Activated naive CD4-positive, alpha-beta T cell treated with Interleukin-2 at 50 U/mL for 16 hours (primary cell): ENCODE results near the gene TNS3.
"Not testable (repeated sequence)": the region's sequence is repeated elsewhere in the genome, so short reads cannot be mapped to it uniquely, and the experiment has no call there.

Experiments
- DNase-seq: peaks from one replicate; pipeline ENCODE4 v3.0.0-alpha.2; 2020

The TNS3 gene

DNA sequence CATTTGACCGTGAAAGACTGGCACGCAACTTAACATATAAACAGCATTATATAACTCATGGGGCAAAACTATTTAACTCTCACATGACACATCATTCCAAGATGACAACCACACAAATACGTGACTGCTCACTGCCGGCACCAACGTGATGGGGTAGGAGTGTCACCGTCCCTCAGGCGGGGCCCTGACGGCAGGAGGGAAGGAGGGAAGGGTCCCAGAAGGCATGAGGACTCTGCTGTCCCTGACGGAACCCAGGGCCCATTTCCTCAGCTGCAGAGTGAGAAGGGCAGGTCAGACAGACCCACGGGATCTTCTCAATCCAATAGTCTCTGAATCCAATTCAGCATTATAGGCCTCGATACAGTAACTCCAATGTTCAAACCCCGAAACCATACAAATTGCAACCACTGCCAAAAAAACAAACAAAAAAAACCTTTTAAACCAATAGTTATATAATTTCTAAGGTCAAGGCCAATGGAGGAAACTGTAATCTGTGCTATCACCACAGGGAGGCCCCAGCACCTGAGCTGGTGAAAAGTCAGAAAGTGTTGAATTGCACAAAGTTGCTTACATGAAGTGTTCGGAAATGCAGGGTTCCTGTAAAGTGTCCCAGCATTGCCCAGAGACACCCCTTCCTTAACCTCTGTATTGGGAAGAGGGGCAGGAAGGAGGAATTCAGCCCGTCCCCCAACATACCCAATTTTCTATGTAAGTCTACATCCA is 137.4 kb downstream of the TNS3 start:
- no peak for DNase-seq

DNA sequence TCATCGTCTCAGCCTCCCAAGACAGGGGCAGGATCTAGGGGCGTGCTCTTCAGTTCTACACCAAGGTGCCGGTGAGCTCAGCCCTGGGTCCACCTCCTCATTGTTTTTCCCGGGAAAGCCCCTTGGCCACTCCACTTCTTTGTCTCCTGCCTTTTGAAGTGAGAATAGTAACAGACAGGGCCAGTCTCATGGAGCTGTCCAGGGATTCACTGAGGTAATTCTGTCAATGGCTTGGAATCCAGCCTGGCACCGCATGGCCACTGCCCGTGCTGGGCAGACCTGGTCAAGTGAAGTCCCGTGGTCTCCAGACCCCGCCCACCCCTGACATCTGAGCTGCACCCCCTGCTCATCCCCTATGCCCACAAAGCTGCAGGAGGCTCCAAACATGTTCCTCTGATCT is 138.9 kb downstream of the TNS3 start:
- no peak for DNase-seq

DNA sequence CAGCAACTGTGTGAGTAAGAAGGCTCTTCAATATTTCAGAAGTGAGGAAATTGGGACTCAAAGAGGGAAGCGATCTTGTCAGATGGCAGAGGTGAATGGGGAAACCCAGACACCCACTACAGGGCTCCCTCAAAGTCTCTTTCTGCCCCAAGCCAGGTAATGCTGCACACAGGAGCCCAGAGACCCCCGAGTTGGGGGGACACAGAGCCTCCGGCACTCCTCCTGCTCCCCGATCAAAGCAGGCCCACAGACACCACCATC is 139.4 kb downstream of the TNS3 start:
- DNase-seq: no peak

DNA sequence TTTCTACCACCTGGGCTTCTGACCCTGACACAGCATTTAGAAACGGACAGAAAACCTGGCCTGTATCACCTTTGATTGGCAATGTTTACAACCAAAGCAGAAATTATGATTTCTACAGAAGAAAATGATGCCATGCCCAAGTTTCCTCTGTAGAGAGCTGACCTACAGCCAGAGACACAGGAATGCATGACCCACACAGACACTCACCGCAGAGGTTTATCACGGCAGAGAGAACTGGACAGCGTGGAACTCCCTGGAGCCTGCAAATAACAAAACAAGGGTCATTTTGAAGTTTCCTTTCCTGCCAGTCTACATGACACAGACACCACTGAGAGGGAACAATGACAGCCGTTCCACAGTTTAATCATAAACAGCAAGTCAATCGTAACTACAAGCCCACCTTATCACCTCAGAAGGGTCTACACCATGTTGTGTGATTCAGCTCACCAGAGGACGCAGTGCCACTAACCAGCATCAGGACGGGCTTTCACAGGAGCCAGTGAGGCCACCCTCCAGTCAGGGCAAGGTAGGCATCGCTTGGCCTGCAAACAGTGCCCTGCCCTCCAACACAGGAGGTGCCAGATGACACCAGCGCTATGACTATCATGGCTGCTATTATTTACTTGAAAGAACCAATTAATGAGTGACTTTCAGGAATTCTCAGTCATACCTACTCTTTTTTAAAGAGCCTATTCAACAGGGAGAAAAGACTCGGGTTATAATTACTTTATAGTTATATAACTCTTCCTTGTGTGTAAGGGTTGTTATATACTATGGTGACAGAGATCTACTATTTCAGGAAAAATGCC is 139.9 kb downstream of the TNS3 start:
- no peak for DNase-seq

DNA sequence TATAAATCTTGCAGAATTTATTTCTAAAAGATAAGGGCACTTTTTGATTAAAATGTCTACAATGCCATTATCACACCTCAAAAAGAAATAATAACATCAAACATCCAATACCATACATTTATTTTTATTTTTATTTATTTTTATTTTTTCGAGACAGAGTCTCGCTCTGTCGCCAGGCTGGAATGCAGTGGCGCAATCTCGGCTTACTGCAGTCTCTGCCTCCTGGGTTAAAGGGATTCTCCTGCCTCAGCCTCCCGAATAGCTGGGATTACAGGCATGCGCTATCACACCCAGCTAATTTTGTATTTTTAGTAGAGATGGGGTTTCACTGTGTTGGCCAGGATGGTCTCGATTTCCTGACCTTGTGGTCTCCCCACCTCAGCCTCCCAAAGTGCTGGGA is 140.9 kb downstream of the TNS3 start:
- not testable (repeated sequence) for DNase-seq

DNA sequence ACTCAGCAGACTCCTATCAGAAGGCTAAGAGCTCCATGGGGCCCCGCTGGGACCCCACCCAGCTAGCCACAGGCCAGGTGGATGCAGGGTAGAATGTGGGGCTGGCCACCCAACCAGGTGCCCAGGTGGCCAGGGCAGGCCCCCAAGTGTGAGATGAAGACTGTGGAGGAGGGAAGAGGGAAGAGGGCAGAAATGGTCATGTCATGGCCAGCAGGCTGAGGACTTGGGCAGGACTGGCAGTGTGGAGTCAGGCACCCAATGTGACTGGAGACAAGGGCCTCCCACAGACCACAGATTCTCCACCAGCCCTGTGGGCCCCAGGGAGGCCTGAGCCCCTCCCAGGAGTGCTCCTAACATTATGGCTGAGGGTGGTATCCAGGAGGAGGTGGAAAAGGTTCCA is 141.6 kb downstream of the TNS3 start:
- DNase-seq: no peak

DNA sequence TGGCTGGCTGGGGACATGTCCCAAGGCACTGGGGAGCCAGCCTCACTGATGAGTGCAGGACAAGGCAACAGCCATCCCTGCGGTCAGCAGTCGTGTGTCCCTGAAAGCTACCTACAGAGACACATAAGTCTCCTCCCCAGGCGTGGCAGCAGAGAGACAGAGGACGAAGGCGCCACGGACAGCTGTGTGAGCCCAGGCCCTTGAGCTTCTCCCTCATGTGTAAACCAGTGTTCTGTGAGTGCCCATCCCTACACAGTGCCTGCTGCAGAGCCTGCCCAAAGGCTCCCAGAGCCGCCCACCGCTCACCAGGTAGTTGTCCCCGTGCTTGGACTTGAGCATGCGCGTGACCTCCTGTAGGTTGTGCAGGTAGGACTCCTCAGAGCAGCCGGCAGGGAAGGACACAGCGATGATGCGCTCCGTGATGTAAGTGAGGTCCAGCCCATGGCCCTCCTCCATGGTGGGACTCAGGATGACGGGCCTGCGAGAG is 142.7 kb downstream of the TNS3 start:
- no peak for DNase-seq

DNA sequence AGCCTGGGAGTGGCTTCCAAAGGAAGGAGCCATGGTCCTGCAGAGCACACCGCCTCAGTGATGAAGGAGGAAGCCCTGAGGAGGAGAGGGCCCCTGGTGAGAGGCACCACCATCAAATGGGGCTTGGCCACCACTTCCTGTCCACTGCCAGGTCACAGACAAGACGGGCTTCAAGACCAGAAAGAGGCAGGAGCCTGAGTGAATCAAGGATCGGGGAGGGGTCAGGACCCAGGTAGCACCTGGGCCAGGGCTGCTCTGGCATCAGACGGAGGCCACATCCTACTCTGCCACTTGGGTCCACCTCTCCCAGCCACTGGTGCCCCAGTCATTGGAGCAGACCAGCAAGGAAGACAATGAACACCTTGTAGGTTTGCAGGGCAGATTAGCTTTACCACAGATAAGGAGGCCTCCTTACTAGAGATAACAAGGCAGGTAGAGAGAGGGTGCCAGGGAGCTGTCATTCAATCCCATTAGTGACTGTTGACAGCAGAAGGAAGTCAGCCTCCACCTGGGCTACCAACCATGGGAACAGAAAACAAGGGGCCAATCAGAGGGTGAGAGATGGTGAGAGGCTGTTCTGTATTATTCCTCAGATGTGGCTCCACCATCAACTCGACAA is 143.4 kb downstream of the TNS3 start:
- DNase-seq: no peak

DNA sequence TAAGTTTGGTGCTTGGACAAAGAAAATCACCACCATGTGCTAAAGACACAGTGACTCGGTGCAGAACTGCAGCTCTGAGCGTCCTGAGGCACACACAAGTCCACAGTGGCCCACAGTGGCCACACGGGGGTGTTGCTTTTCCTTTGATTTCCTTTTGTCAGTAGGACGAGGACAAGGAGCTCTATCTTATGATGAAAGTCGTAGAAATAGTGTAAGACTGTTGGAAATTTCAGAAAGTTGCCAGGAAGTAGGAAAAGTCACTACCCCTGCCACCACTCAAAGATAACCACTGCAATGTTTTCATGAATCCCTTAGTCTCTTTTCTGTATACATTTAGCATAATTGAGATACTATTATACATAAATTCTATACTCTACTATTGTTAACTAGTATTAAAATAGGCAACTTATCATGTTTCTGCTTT is 146.0 kb downstream of the TNS3 start:
- no peak for DNase-seq

DNA sequence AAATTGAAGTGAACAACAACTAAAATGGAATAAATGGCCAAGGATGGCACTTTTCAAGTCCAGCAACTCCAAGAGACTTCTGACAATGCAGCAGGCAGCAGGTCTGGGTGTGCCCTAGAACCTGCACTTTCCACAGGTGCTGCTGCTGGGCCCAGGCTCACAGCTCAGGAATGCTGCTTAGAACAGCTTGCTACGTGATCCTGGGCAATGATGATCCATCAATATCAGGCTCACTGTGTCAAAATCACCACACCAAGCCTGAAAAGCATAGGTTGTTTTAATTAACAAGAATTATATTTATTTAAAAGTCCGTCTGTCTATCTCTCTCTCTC is 148.4 kb downstream of the TNS3 start:
- DNase-seq: no peak

DNA sequence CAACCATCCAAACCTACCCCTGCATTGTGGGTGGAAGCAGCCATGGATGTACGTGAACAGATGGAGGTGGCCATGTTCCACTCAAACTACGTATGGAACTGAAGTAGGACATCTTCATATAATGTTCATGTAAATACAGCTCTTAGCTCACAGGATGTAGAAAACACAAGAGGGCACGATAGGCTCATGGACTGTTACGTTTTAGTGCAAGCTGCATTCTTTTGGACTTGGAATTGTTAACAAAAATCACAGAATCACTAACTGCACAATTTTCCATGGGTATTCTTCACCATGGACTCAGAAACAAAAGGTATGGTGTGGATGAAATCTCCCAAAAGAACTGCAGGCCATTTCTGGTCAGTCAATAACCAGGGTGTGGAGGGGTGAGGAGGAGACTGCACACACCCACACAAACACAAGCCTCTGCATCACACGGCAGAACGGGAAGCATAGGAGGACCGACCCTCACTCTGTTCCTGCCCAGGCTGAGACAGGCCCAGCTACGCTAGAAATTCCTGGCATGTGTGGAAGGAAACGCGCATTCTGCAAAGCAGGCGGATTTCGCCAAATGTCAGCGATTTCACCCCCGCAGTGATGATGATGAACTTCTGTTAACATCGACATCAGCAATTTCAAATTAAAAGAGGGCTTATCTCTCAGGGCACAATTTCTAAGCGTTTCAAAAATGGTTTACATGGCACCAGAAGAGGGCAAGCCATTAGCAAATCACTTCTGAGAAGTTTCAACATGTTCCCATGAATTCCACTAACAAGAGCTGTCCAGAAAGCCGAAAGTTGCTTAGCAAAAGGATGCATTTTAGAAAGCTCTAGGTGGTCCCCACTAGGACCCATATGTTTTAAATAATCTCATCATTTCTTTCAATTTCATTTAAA is 149.0 kb downstream of the TNS3 start:
- no peak for DNase-seq

DNA sequence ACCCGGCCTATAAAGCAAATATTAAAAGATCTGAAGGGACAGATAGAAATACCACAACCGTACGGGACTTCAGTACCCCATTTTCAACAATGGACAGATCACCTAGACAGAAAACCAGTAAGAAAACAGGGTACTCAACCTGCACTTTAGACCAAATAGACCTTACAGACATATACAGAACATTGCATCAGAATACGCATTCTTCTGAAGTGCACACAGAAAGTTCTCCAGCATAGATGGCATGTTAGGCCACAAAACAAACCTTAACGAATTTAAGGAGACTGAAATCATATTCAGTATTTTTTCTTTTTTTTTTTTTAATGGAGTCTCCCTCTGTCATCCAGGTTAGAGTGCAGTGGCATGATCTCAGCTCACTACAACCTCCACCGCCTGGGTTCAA is 151.5 kb downstream of the TNS3 start:
- no peak for DNase-seq

DNA sequence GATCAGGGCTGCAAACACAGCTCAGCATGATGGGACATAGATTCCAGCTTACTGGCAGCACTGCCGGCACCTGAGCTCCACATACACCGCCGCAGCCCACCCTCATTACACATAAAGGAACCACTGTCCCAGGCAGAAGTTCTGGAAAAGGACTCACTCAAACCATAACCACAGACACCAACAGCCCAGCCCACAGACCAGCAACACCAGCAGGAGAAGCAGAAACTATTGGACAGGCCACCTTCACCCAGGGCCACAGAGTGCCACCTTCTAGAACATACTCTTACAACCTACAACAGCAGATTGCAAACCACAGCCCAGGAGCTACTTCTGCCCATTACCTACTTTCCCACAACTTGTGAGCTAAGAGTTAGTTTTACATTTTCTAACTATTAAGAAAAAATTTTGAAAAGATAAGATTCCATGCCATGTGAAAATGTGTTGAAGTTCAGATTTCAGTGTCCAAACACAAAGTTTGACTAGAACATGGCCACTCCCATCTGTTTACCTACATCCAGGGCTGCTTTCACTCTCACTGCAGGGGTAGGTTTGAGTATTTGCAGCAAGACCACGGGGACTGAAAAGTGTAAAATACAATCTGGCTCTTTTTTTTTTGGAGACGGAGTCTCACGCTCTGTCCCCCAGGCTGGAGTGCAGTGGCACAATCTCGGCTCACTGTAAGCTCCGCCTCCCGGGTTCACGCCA is 153.0 kb downstream of the TNS3 start:
- DNase-seq: no peak

DNA sequence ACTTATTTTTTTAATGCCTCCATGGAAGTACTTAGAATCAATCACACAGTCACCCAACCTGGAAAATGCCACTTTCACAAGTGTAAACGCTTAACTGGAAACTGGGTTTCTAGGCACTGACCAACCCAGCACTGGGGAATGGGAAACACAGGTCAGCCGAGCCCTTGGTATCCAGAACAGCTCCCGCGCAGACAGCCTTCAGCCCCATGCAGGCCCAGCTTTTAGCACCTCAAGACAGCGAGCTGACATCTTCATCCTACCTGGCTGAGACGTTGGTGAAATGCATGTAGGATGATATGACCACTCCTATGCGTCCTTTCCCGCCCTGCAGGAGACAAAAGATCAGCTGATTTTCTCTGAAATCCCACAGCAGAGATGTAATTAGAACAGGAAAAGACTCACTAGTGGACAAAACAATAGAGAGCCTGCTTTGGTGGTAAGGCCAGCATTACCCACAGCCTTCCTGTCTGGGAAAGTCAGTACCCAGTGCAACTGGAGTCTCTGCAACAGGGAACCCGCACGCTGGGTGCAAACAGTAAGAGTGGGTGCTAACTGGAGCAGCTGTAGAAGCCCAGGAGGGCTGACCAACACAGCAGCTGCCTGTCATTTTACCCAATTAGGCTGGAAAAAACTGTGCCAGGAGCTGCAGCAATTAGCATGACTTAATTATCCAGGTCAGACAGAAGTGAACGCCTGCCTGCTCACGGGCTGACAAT is 153.7 kb downstream of the TNS3 start:
- DNase-seq: no peak

DNA sequence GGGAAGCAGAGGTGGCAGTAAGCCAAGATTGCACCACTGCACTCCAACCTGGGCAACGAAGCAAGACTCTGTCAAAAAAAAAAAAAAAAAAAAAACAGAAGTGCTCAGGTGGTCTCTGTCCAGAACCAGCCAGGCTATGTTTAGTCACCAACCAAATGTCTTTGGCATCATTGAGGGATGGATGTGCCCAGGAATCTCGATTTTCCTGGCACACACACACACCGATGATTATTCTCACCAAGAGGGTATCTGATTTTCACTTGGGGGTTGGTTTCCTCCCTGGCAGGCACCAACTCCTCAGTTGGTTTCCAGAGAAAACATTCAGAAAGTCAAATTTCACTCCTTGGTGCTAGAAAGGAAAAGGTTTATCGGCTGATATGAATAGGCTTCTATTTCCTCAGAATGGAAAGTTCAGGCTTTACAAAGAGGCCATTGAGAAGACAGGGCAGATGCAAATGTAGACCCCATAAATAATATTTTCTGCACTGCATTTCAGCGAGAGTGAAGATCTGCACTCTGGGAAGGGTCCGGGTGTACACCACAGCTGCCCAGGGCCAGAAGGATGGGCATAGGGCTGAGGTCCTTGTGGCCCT is 154.8 kb downstream of the TNS3 start:
- DNase-seq: no peak

DNA sequence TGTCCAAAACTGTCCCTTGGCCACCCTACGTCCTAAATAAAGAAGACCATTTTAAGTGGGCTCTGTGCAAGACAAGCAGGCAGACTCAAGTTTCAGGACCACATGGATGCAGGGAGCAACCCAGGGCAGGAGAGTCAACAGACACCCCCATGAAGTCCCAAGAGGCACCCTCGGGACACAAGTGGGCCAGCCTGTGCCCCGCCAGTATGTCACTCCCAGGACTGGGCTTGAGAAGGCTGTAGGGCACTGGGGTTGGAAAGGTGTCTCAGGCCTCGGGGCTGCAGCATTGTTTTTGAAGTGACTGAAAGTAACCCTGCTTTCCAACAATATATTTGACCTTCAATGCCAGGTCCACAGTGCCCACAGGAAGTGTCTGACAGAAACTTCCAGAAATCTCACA is 157.4 kb downstream of the TNS3 start:
- DNase-seq: no peak

DNA sequence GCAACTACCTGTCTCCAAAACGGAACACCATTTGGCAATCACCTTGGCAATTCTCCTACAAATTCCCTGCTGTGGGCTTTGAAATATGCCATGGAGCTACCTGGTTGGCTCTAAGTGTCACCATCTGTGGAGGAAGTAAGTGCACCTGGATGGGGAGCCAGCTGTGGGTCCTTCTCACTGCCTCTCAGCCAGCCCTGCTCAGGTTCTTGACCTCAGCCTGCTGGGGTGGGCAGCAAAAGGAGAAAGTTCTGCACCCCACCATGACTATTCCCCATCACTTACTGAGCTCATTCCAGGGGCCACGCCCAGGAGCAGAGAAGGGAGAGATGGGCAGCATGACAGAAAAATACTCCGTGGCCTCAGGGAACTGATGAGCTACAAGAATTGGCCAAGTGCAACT is 158.7 kb downstream of the TNS3 start:
- no peak for DNase-seq

DNA sequence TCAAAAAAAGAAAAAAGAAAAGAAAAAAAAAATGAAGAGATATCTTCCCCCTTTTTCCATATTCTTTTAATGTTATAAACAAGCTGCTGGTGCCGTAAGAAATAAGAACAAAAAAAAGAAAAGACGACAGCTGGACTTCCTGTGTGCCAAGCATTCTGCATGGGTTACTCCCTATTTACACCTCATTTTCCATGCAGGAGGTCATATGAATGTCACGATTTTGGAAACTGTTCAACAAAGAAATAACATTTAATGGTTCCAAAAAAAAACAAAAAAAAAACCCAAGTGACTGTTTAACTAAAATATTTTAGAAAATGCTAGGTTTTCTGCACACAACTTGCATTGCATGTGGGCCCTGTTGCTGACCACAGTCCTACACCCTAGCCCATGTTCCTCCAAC is 159.3 kb downstream of the TNS3 start:
- DNase-seq: no peak

DNA sequence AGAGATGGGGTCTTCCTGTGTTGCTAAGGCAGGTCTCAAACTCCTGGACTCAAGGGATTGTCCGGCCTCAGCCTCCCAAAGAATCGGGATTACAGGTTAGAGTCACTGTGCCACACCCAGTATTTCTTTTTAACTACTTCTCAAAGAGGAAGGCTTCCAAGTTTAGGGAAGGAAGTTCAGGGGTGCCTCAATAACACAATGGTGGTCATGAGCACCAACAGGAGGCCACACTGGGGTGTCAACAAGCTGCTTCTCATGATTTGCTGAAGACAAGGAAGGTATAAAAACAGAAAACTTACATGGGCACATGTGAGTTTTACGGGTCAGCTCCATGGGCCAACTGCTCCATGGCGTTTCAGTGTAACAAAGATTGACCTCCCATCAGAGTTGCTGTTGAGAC is 160.5 kb downstream of the TNS3 start:
- DNase-seq: no peak

DNA sequence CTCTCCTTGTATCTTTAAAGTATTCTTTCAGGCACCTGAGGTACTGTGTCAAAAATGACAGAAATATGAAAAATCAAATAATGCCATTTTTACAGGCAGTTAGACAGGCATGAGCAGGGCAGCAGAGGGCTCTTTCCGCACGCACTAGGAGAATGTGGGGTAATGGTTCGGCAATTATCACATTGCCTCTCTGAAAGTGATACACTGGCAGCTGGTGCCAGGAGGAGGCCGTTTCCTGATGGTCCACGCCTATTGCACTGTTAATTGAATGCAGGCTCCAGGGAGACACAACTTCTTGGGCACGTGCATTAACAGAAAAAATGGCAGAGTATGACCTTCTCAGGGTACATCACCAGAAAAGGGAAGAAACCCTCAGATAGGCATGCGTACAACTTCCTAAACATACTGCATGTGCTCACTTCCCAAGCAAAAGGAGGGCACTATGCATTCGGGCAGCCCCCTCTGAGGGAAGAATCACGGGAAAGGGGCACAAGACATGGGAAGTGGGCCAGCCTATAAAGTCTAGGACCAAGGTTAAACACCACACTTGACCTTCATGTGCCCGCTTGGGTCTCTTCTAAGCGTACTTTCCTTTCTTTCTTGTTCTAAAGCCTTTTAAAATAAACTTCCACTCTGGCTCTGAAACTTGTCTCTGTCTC is 161.7 kb downstream of the TNS3 start:
- no peak for DNase-seq

DNA sequence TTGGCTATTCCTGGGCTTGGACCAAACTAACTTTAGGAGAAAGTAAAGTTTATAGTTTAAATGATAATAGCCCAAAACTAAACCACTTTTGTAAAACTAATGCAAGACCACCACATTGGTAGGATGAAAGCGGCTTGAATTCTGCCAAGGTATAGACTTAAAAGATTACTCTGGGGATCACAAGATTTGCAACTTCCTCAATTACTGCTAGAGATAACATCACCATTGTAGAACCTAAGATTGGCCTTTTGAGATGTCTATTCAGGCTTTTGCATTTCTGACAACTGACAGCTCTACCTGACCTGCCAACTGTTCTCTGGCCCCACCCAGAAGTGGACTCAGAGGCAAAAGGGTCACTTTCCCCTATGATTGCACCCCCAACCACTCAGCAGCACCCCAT is 162.4 kb downstream of the TNS3 start:
- DNase-seq: no peak
